Gastroesophageal sphincter (tissue), 3 donors: ENCODE measurements around the gene UMPS.

Source experiments
- POLR2A ChIP-seq, 2 donors: fragments of 450-650 bp; IDR thresholded peaks; one replicate each; pipeline ENCODE4 v1.6.1; 2017; ENCODE audit warnings: antibody characterized with exemption in 2 of 2, mild to moderate bottlenecking in 2 of 2, moderate library complexity in 1 of 2
- POLR2AphosphoS5 ChIP-seq: sonication (generic); formaldehyde crosslinking; IDR thresholded peaks from one replicate; pipeline ENCODE4 v1.6.1; 2017; ENCODE audit warnings: antibody characterized with exemption
- TF ChIP-seq, protein P1 (sequence below), 4 experiments: fragments of 200-600 bp in 2 of 4; fragments of 450-650 bp in 2 of 4; sonication (generic) in 1 of 4; IDR thresholded peaks; one replicate each; pipeline ENCODE4 v1.5.1; 2017 to 2019; ENCODE audit warnings: antibody characterized with exemption in 4 of 4, mild to moderate bottlenecking in 2 of 4, moderate library complexity in 2 of 4

DNA sequence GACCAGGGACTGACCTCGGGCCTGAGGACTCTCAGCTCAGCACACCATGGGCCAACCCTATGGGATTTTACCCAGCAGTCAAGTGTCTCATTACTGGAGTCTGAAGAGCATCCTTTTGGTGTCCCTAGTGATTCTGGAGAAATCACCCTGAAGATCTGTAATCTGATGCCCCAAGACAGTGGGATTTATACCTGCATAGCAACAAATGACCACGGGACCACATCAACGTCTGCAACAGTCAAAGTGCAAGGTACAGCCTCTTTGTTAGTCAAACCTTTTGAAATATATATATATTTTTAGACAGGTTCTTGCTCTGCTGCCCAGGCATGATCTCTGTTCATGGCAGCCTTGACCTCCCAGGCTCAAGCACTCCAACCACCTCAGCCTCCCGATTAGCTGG lies 34.2 kb upstream of the UMPS start:
- no peak for TF ChIP-seq POLR2A (IDR thresholded peaks at IDR 0.05)
- TF ChIP-seq, protein P1, sequence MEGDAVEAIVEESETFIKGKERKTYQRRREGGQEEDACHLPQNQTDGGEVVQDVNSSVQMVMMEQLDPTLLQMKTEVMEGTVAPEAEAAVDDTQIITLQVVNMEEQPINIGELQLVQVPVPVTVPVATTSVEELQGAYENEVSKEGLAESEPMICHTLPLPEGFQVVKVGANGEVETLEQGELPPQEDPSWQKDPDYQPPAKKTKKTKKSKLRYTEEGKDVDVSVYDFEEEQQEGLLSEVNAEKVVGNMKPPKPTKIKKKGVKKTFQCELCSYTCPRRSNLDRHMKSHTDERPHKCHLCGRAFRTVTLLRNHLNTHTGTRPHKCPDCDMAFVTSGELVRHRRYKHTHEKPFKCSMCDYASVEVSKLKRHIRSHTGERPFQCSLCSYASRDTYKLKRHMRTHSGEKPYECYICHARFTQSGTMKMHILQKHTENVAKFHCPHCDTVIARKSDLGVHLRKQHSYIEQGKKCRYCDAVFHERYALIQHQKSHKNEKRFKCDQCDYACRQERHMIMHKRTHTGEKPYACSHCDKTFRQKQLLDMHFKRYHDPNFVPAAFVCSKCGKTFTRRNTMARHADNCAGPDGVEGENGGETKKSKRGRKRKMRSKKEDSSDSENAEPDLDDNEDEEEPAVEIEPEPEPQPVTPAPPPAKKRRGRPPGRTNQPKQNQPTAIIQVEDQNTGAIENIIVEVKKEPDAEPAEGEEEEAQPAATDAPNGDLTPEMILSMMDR (IDR thresholded peaks at IDR 0.05), result no peak
- TF ChIP-seq POLR2AphosphoS5, result no peak
